ENCODE results near the gene LPA. TPM values are rescaled to one million over a fixed set of nuclear protein-coding genes. Genes with fewer than 3 reads are reported as not detected.
A peak's percentile ranks its signal among the peaks of the same experiment; 100 is the strongest.
"Not testable (repeated sequence)": the region's sequence is repeated elsewhere in the genome, so short reads cannot be mapped to it uniquely, and the experiment has no call there.

LPA gene
- under 1 TPM; 0.11 to 0.38 (median 0.28) TPM for polyA plus RNA-seq (ENCODE audit: insufficient read length in 4 of 4)

GRCh38 chr6:160664198-160664597 is at the start of gene LPA:
LPA (minus strand) TSS chr6:160664275; CDS start chr6:160664214, 61 bp downstream.
- DNase-seq (ENCODE audit: low read depth in 4 of 4, low spot score in 2 of 4), result not testable (repeated sequence)

- not testable (repeated sequence) for DNase-seq (ENCODE audit: low read depth in 4 of 4, low spot score in 2 of 4)
Observed at GRCh38 chr6:160708993-160709392, 44.9 kb upstream of the LPA start.

GRCh38 chr6:160704688-160705087 is 40.6 kb upstream of the LPA start:
- not testable (repeated sequence) for DNase-seq (ENCODE audit: low read depth in 4 of 4, low spot score in 2 of 4)

GRCh38 chr6:160701918-160702680 is 38.0 kb upstream of the LPA start, which contains the start of gene PLG:
PLG (plus strand) TSS chr6:160702244; CDS start chr6:160702305, 61 bp downstream.
- DNase-seq (ENCODE audit: low read depth in 4 of 4, low spot score in 2 of 4), result not testable (repeated sequence)

- DNase-seq (ENCODE audit: low read depth in 4 of 4, low spot score in 2 of 4), result no peak
Observed at GRCh38 chr6:160697826-160698225, 33.8 kb upstream of the LPA start.

GRCh38 chr6:160696884-160697283 is 32.8 kb upstream of the LPA start:
- DNase-seq (ENCODE audit: low read depth in 4 of 4, low spot score in 2 of 4), result not testable (repeated sequence)

- DNase-seq (ENCODE audit: low read depth in 4 of 4, low spot score in 2 of 4), result not testable (repeated sequence)
Observed at GRCh38 chr6:160695622-160696021, 31.5 kb upstream of the LPA start.

- DNase-seq (ENCODE audit: low read depth in 4 of 4, low spot score in 2 of 4), result not testable (repeated sequence)
Observed at GRCh38 chr6:160695025-160695424, 30.9 kb upstream of the LPA start.

GRCh38 chr6:160692369-160692959 is 28.4 kb upstream of the LPA start:
- no peak for DNase-seq (ENCODE audit: low read depth in 4 of 4, low spot score in 2 of 4)

- no peak for DNase-seq (ENCODE audit: low read depth in 4 of 4, low spot score in 2 of 4)
Observed at GRCh38 chr6:160691617-160692016, 27.5 kb upstream of the LPA start.

GRCh38 chr6:160690458-160690857 is 26.4 kb upstream of the LPA start:
- DNase-seq (ENCODE audit: low read depth in 4 of 4, low spot score in 2 of 4), result no peak

- DNase-seq (ENCODE audit: low read depth in 4 of 4, low spot score in 2 of 4), result no peak
Observed at GRCh38 chr6:160685762-160686450, 21.8 kb upstream of the LPA start.

GRCh38 chr6:160685101-160685761 is 21.2 kb upstream of the LPA start:
- DNase-seq (ENCODE audit: low read depth in 4 of 4, low spot score in 2 of 4), result not testable (repeated sequence)

- DNase-seq (ENCODE audit: low read depth in 4 of 4, low spot score in 2 of 4), result peak in 1 of 4 donors; percentile 10
Observed at GRCh38 chr6:160679402-160679769, 15.3 kb upstream of the LPA start.

- DNase-seq (ENCODE audit: low read depth in 4 of 4, low spot score in 2 of 4), result peak in 1 of 4 donors; percentile 2
Observed at GRCh38 chr6:160678744-160679401, 14.8 kb upstream of the LPA start.

- no peak for DNase-seq (ENCODE audit: low read depth in 4 of 4, low spot score in 2 of 4)
Observed at GRCh38 chr6:160678230-160678629, 14.2 kb upstream of the LPA start.

- not testable (repeated sequence) for DNase-seq (ENCODE audit: low read depth in 4 of 4, low spot score in 2 of 4)
Observed at GRCh38 chr6:160676418-160676817, 12.3 kb upstream of the LPA start.

GRCh38 chr6:160668589-160668988 is 4.5 kb upstream of the LPA start:
- no peak for DNase-seq (ENCODE audit: low read depth in 4 of 4, low spot score in 2 of 4)

- no peak for DNase-seq (ENCODE audit: low read depth in 4 of 4, low spot score in 2 of 4)
Observed at GRCh38 chr6:160667639-160668481, 3.8 kb upstream of the LPA start.
